ENCODE data around the gene PCNA. TPM values are rescaled to one million over a fixed set of nuclear protein-coding genes. Genes with fewer than 3 reads are reported as not detected.
"Not testable (repeated sequence)": the region's sequence is repeated elsewhere in the genome, so short reads cannot be mapped to it uniquely, and the experiment has no call there.

The PCNA gene
- total RNA-seq, 4 donors from 2014 or later: 43.0 to 112 (median 59.6) TPM

- TF ChIP-seq POLR2A (IDR thresholded peaks at IDR 0.05): no peak
- TF ChIP-seq CTCF (IDR thresholded peaks at IDR 0.05): no peak
- DNase-seq: peak in 1 of 2 donors; percentile 25
- intact Hi-C loops (cut with DNase I; ENCODE audit: low total_unique reads): no loop called here
- H3K27me3 ChIP-seq: no peaks in the 10 kb centered on the region
- no peak overlapping the region for H3K4me3 ChIP-seq
- no peaks in the 10 kb centered on the region for H3K9me3 ChIP-seq
- no peaks in the 10 kb centered on the region for H3K4me1 ChIP-seq
- H3K27ac ChIP-seq: no peak overlapping the region
- no peaks in the 10 kb centered on the region for H3K36me3 ChIP-seq
These were observed 39.3 kb downstream of the PCNA start for GRCh38 chr20:5080384-5080877.

GRCh38 chr20:5078399-5078958, 41.3 kb downstream of the PCNA start:
- H3K4me3 ChIP-seq: no peak overlapping the region
- no peaks in the 10 kb centered on the region for H3K36me3 ChIP-seq
- TF ChIP-seq CTCF (IDR thresholded peaks at IDR 0.05) (no peak), POLR2A (IDR thresholded peaks at IDR 0.05) (no peak)
- no peaks in the 10 kb centered on the region for H3K27me3 ChIP-seq
- DNase-seq: peak in 1 of 2 donors; percentile 37
- no peak overlapping the region for H3K27ac ChIP-seq
- H3K9me3 ChIP-seq: no peaks in the 10 kb centered on the region
- intact Hi-C loops (cut with DNase I; ENCODE audit: low total_unique reads): no loop called here
- no peaks in the 10 kb centered on the region for H3K4me1 ChIP-seq

- Histone ChIP-seq H3K9me3 (no peaks in the 10 kb centered on the region), H3K27me3 (no peaks in the 10 kb centered on the region), H3K27ac (no peak overlapping the region), H3K4me1 (no peaks in the 10 kb centered on the region), H3K4me3 (no peak overlapping the region), H3K36me3 (no peaks in the 10 kb centered on the region)
- no peak for DNase-seq
- no peak for TF ChIP-seq CTCF (IDR thresholded peaks at IDR 0.05)
- no peak for TF ChIP-seq POLR2A (IDR thresholded peaks at IDR 0.05)
- intact Hi-C loops (cut with DNase I; ENCODE audit: low total_unique reads): no loop called here
These were observed 41.9 kb downstream of the PCNA start for GRCh38 chr20:5077761-5078387.

GRCh38 chr20:5076913-5077312, 42.8 kb downstream of the PCNA start:
- intact Hi-C loops (cut with DNase I; ENCODE audit: low total_unique reads); H3K4me1 ChIP-seq; H3K27ac ChIP-seq; H3K36me3 ChIP-seq; DNase-seq; H3K4me3 ChIP-seq; H3K27me3 ChIP-seq; H3K9me3 ChIP-seq: not testable (repeated sequence)

GRCh38 chr20:5074232-5074674, 45.5 kb downstream of the PCNA start:
- Histone ChIP-seq H3K27ac (no peak overlapping the region), H3K4me1 (no peaks in the 10 kb centered on the region), H3K36me3 (no peaks in the 10 kb centered on the region), H3K27me3 (no peaks in the 10 kb centered on the region), H3K9me3 (no peaks in the 10 kb centered on the region), H3K4me3 (no peak overlapping the region)
- TF ChIP-seq CTCF (IDR thresholded peaks at IDR 0.05) (no peak), POLR2A (IDR thresholded peaks at IDR 0.05) (no peak)
- intact Hi-C loops (cut with DNase I; ENCODE audit: low total_unique reads): no loop called here
- no peak for DNase-seq

Data from uterus (tissue), 4 donors.